Measurements from ENCODE around the gene PTGFRN. TPM values are rescaled to one million over a fixed set of nuclear protein-coding genes. Genes with fewer than 3 reads are reported as not detected.

Gene PTGFRN
- total RNA-seq, 1 donor from 2014 or later: 35.6 TPM

DNA sequence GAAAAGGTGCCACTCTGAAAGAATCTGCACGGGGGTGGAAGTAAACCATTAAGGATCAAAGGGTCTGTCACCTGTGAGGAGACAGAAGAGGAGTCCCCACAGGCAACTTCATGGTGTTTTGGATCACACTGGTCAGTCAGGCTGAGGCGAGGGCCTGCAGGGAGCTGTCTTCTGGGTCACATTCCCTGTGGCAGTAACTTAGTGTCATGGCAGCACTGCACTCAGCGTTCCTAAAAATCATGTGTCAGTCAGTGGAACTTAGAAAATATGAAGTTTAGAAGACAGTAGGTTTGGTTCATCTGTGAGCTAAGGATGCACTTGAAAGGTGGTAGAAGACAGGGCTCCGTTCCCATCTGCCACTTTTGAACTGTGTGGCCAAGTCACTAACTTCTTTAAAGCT lies 48.4 kb downstream of the PTGFRN start:
- H3K27ac Mint-ChIP-seq (ENCODE audit: unreplicated experiment): no peak overlapping the region
- DNase-seq (ENCODE audit: low read depth, low spot score): no peak
- peaks cover 5% of the 10 kb centered on the region for H3K4me1 Mint-ChIP-seq
- no peaks in the 10 kb centered on the region for H3K9me3 Mint-ChIP-seq
- H3K36me3 Mint-ChIP-seq (ENCODE audit: low read depth): peaks cover 9% of the 10 kb centered on the region
- TF ChIP-seq, protein P1, sequence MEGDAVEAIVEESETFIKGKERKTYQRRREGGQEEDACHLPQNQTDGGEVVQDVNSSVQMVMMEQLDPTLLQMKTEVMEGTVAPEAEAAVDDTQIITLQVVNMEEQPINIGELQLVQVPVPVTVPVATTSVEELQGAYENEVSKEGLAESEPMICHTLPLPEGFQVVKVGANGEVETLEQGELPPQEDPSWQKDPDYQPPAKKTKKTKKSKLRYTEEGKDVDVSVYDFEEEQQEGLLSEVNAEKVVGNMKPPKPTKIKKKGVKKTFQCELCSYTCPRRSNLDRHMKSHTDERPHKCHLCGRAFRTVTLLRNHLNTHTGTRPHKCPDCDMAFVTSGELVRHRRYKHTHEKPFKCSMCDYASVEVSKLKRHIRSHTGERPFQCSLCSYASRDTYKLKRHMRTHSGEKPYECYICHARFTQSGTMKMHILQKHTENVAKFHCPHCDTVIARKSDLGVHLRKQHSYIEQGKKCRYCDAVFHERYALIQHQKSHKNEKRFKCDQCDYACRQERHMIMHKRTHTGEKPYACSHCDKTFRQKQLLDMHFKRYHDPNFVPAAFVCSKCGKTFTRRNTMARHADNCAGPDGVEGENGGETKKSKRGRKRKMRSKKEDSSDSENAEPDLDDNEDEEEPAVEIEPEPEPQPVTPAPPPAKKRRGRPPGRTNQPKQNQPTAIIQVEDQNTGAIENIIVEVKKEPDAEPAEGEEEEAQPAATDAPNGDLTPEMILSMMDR (conservative IDR thresholded peaks at IDR 0.05): no peak
- H3K27me3 Mint-ChIP-seq (ENCODE audit: low read depth): no peaks in the 10 kb centered on the region
- H3K4me3 Mint-ChIP-seq: no peak overlapping the region

DNA sequence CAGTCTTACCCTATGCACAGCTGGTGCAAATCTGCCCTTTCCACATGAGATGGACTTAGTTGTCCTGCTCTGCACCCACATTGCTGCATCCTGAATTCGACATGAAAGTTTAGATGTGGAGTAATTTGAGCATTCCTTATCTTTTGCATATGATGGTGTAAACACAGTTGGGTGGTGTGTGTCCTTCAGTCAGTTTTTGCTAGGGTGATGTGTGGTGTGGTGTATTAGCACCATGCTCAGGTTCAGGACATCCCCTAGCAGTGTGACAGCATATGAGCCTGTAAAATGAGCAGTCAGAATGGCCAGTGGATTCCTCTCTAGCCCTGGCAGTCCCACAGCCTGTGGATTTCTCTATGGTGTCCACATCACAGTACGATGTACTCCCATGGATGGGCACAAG lies 49.3 kb downstream of the PTGFRN start:
- peak overlapping the region; percentile 86 for H3K27ac Mint-ChIP-seq (ENCODE audit: unreplicated experiment)

DNA sequence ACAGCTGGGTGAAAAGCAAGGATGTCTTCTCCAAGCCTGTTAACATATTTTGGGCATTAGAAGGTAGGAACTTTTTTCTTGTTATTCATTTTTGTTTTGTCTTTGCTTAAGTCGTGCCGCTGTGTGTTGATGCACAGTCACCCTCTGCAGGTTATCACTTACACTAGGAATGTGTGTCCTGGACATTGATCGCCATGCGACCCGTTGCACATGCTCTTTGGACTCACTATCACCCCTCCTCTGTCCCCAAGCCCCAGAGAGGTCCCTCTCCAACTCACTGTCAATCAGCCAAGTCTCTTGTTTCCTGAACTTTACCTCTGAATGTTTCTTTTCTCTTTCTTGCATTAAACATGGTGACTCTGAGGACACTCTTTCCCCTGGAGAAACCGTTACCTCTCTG lies 51.9 kb downstream of the PTGFRN start:
- H3K36me3 Mint-ChIP-seq (ENCODE audit: low read depth): peaks cover 10% of the 10 kb centered on the region

More for the DNA sequence above, 49.3 kb downstream of the PTGFRN start:
- TF ChIP-seq, protein P1 (conservative IDR thresholded peaks at IDR 0.05): no peak
- Mint-ChIP-seq H3K4me1 (peaks cover 5% of the 10 kb centered on the region), H3K4me3 (no peak overlapping the region), H3K9me3 (no peaks in the 10 kb centered on the region), H3K27me3 (ENCODE audit: low read depth) (no peaks in the 10 kb centered on the region), H3K36me3 (ENCODE audit: low read depth) (peaks cover 9% of the 10 kb centered on the region)
- no peak for DNase-seq (ENCODE audit: low read depth, low spot score)

DNA sequence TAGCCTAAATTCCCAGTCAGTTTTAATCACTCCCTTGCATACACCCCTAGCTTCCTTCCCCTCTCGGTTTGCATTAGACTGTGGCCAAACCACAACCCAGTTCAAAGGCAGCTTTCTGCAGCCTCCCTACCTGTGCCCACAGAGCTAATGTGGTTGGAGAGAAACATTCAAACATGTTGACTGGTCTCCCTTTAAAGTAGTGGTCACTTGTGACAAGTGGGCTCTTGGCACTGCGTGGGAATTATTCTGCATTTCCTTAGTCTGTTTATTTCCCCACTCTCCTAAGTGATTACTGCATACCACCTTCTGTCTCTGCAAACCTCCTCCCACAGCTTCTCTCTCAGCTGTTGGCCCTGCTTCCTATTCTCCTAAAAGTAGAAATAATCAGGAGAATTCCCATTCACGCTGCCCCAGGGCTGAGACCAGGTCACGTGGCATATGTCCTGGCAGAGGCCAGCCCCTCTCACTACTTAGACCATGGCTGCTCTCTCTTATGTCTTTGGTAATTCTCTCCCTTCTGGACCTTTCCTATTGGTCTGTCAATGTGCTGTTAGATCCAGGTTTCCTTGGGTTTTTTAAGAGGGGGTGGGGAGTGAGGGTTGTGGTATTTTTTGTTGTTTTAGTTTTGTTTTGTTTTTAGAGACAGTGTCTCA lies 53.4 kb downstream of the PTGFRN start:
- no peaks in the 10 kb centered on the region for H3K4me1 Mint-ChIP-seq
- H3K4me3 Mint-ChIP-seq: no peak overlapping the region
- peaks cover 22% of the 10 kb centered on the region for H3K36me3 Mint-ChIP-seq (ENCODE audit: low read depth)
- H3K9me3 Mint-ChIP-seq: no peaks in the 10 kb centered on the region
- H3K27ac Mint-ChIP-seq (ENCODE audit: unreplicated experiment): no peak overlapping the region
- TF ChIP-seq, protein P1 (conservative IDR thresholded peaks at IDR 0.05): no peak
- H3K27me3 Mint-ChIP-seq (ENCODE audit: low read depth): no peaks in the 10 kb centered on the region
- no peak for DNase-seq (ENCODE audit: low read depth, low spot score)

More for the DNA sequence above, 51.9 kb downstream of the PTGFRN start:
- no peaks in the 10 kb centered on the region for H3K9me3 Mint-ChIP-seq
- H3K4me1 Mint-ChIP-seq: no peaks in the 10 kb centered on the region
- no peak overlapping the region for H3K27ac Mint-ChIP-seq (ENCODE audit: unreplicated experiment)
- no peak overlapping the region for H3K4me3 Mint-ChIP-seq
- TF ChIP-seq, protein P1 (conservative IDR thresholded peaks at IDR 0.05): no peak
- no peak for DNase-seq (ENCODE audit: low read depth, low spot score)
- no peaks in the 10 kb centered on the region for H3K27me3 Mint-ChIP-seq (ENCODE audit: low read depth)

DNA sequence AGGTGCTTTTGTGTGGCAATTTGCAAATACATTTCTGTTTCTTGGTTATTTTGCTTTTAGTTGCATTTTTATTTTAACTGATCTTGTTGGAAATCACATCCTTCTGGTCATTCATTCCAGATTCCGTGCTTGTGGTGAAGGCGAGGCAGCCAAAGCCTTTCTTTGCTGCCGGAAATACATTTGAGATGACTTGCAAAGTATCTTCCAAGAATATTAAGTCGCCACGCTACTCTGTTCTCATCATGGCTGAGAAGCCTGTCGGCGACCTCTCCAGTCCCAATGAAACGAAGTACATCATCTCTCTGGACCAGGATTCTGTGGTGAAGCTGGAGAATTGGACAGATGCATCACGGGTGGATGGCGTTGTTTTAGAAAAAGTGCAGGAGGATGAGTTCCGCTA lies 57.1 kb downstream of the PTGFRN start:
- Mint-ChIP-seq H3K27me3 (ENCODE audit: low read depth) (no peaks in the 10 kb centered on the region), H3K27ac (ENCODE audit: unreplicated experiment) (no peak overlapping the region), H3K4me1 (peaks cover 18% of the 10 kb centered on the region), H3K4me3 (no peak overlapping the region), H3K36me3 (ENCODE audit: low read depth) (peaks cover 23% of the 10 kb centered on the region), H3K9me3 (peaks cover 3% of the 10 kb centered on the region)
- TF ChIP-seq, protein P1 (conservative IDR thresholded peaks at IDR 0.05): no peak
- no peak for DNase-seq (ENCODE audit: low read depth, low spot score)

All from neural crest cell (in vitro differentiated cells).